Right lung (tissue), 5 donors: ENCODE data around the gene SMC1B. TPM values are rescaled to one million over a fixed set of nuclear protein-coding genes. Genes with fewer than 3 reads are reported as not detected.
A peak's percentile ranks its signal among the peaks of the same experiment; 100 is the strongest.
"Not testable (repeated sequence)": the region's sequence is repeated elsewhere in the genome, so short reads cannot be mapped to it uniquely, and the experiment has no call there.

Experiments
- DNase-seq, 2 donors: peaks; one replicate each; pipeline ENCODE4 v3.0.0-alpha.2; 2013
- polyA plus RNA-seq, 5 donors: library from polyadenylated mRNA; unstranded; fragments of 120-200 nt; gene quantifications; one replicate each; pipeline versions ENCODE4 v1.2.1 to v1.2.3, GENCODE V29; 2013; ENCODE audit warnings: inconsistent platforms in 1 of 5, low replicate concordance in 1 of 5; ENCODE audit not compliant: insufficient read length in 5 of 5, insufficient read depth in 1 of 5

The SMC1B gene
- polyA plus RNA-seq, 5 donors = 0.22 to 0.37 (median 0.24) TPM

GRCh38 chr22:45352757-45353156, 60.6 kb downstream of the SMC1B start:
- not testable (repeated sequence) for DNase-seq

- no peak for DNase-seq
Measured at GRCh38 chr22:45351956-45352355, 61.4 kb downstream of the SMC1B start.

GRCh38 chr22:45349916-45350315, 63.5 kb downstream of the SMC1B start:
- no peak for DNase-seq

- no peak for DNase-seq
Measured at GRCh38 chr22:45344334-45344733, 69.1 kb downstream of the SMC1B start.

DNA sequence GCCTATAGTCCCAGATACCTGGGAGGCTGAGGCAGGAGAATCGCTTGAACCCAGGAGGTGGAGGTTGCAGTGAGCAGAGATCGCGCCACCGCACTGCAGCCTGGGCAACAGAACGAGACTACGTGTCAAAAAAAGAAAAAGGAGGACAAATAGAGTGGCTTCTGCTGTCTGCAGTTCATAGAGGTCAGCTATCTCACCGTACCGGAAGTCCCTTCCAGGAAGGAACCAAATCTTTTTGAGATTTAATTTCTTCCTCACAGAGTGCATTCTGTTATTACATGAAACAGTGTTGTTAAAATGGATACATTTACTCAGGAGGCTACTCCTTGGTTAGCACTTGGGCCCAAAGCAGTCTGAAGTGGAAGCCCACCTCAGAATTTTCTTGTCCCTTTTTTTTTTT, 70.3 kb downstream of the SMC1B start:
- no peak for DNase-seq

DNA sequence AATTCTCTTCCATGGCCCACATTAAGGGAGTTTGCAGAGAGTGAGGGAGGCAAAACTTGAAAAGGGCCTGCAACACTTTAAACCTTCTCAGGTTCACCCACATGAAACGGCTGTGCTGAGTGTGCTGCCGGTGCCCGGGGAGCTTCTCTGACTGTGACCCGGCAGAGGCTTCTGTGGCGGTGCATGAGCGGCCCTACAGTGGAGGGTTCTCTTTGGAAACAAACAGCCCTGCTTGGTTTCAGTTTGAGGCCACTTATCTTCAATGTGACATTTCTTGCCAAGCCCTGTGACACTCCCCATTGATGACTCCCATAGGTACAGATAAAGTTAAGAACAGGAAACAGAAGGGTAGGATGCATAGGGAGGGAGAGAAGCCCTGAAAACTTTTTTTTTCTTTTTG, 71.9 kb downstream of the SMC1B start:
- no peak for DNase-seq

DNA sequence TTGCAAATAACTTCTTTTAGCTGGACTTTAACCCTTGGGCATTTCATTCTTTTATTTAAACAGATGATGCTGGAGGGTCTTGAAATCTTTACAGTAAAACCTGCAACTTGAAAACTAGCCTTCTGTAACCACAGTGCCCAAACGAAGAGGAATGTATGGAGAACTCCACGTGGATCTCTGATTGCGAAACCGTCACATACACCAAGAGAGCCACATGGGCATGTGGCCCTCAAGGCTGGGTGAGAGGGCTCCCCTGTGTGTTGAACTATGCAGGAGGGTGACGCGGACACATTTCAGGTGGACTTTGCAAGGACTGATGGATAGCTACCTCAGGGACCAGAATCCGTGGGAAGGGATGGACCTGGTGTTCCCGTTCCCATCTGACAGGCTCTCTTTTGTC, 73.1 kb downstream of the SMC1B start:
- no peak for DNase-seq

DNA sequence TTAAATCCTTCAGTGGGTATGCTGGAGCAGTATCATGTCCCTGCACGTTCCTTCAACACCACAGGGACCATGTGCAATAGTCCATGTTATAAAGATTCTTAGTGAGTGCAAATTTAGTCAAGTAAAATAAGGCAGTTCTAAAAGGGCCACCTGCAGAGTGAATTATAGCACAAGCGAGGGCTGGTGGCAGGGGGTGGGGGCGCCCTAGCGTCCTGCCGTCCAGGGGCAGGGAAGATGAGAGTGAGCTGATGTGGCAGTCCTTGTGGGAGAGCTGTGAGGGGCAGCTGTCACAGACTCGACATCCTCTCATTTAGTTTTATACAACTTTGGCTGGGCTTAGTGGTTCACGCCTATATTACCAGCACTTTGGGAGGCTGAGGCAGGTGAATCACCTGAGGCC, 74.6 kb downstream of the SMC1B start:
- DNase-seq = no peak

- DNase-seq = no peak
Measured at GRCh38 chr22:45337536-45337935, 75.9 kb downstream of the SMC1B start.

GRCh38 chr22:45336971-45337431, 76.4 kb downstream of the SMC1B start:
- DNase-seq = peak; percentile 74 to 88

DNA sequence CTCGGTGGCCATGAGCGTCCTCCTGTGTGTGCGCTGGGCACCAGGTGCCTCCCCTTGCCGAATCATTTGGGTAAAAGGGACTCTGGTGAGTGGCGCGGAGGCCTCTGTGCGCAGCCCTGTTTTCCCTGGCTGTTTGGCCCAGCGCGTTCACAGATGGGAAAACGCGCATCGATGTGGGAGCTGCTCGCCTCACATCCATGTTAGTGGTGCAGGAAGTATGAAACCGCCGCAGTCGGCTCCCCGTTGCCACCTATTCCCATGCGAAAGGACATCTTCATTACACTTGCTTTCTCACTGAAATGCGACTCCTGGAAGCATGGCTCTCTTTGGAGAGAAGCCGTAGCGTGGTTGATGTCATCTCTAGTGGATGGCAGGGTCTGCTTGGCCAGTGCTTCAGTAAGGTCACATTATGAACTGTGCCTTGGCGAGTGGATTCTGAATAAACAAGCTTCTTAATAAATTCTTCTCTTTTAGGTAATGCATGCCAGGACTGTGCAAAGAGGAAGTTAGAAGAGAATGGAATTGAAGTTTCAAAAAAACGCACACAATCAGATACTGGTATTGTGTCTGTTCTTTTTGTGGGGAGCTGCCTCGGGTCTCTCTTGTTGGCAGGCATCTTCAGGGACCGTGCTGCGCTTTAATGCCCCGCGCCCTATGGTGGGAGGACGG, 77.4 kb downstream of the SMC1B start:
- no peak for DNase-seq

GRCh38 chr22:45335021-45335818, 78.2 kb downstream of the SMC1B start:
- DNase-seq = no peak

- DNase-seq = no peak
Measured at GRCh38 chr22:45334528-45334927, 78.9 kb downstream of the SMC1B start.

GRCh38 chr22:45334068-45334467, 79.3 kb downstream of the SMC1B start:
- DNase-seq = no peak

DNA sequence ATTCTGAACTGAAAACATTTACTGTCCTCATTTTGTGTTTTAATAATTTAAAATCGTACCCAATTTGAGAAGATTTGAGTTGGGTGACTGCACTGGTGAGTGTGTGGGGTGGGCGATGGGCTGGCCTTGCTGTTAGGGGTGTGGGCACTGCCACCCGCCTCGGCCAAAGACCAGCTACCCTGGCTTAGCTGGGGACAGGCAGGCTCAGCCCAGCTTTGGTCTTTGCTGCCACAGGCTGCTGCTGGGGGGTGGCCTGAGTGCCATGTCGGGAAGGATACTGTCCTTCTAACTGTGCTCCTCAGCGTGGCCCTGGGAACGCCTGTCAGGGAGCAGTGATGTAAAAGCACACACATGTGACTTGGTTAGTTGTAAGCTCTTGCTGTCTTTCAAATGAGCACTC, 81.4 kb downstream of the SMC1B start:
- DNase-seq = no peak

- DNase-seq = no peak
Measured at GRCh38 chr22:45331486-45331885, 81.9 kb downstream of the SMC1B start.

GRCh38 chr22:45330548-45330947, 82.9 kb downstream of the SMC1B start:
- DNase-seq = no peak

GRCh38 chr22:45329530-45329936, 83.9 kb downstream of the SMC1B start:
- no peak for DNase-seq

GRCh38 chr22:45328822-45329529, 84.4 kb downstream of the SMC1B start:
- no peak for DNase-seq

GRCh38 chr22:45328261-45328660, 85.1 kb downstream of the SMC1B start:
- DNase-seq = not testable (repeated sequence)

- no peak for DNase-seq
Measured at GRCh38 chr22:45324311-45324711, 89.1 kb downstream of the SMC1B start.

- DNase-seq = no peak
Measured at GRCh38 chr22:45323695-45324094, 89.7 kb downstream of the SMC1B start.
